ENCODE data around the gene PARP16. TPM values are rescaled to one million over a fixed set of nuclear protein-coding genes. Genes with fewer than 3 reads are reported as not detected.

PARP16 gene
- polyA plus RNA-seq, 2 of the 4 experiments (the other 2 are of a cell fraction) = 7.5 to 9.8 TPM

DNA sequence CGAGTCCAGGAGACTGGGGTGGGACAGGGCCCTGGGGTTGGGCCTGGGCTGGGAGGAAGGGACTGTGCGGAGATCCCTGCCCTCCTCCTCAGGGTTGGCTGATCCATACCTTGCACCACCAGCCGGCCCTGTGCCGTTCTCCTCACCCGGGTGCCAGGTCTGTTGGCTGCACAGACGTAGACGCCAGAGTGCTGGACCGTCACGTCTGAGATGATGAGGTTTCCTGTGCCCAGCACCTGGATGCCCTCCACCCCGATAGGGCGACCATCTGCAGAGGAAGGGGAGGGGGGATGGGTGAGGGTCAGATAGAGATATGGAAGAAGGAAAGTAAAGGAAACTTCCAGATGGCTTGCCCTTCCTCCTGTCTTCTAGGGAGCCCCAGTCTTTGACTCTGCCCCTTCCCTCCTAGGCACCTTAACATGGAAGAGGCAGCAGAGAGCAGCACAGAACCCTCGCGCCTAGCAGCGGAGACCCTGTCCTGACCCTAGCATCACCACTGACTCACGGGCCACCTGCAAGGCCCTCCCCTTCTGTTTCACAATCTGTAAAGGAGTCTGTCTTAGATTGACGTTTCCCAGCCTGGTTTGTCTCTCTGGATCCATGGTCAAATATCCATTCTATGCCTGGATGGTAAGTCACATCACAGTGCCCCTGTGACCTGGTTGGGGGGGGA, 46.6 kb upstream of the PARP16 start:
- ATAC-seq = 0 out of 6 replicates have a peak, but pooled peaks of 1 of the 2 experiments have one; percentile 7
- ChIA-PET POLR2A (no interaction called here), CTCF (interaction anchor here (0.8 to 9.2 kb wide), 3 partner anchors 11 to 68 kb away, joined by 3 to 118 read pairs (median 23); no protein-coding TSS in a partner anchor)
- Histone ChIP-seq H3K4me1 (no peaks in the 10 kb centered on the region), H3K4me2 (no peak overlapping the region), H3K27ac (no peak overlapping the region), H3K4me3 (no peak overlapping the region), H3K9me3 (no peaks in the 10 kb centered on the region)
- 62% methylated on average over 15 of the region's 16 CpGs for WGBS (ENCODE audit: missing lambda C conversion rate)
- no peak for DNase-seq (ENCODE audit: low read depth in 1 of 2, low spot score in 1 of 2)
- FAIRE-seq = no peak
- TF ChIP-seq PHF8 (IDR thresholded peaks at IDR 0.05; ENCODE audit: borderline replicate concordance, low read depth) (no peak), CBX2 (IDR thresholded peaks at IDR 0.05; ENCODE audit: borderline replicate concordance, low read depth) (no peak), MAFK (IDR thresholded peaks at IDR 0.05; ENCODE audit: partially characterized antibody) (no peak), JUNB (IDR thresholded peaks at IDR 0.05) (no peak), NPAS2 (CRISPR knock-in tag; IDR thresholded peaks at IDR 0.05; ENCODE audit: borderline replicate concordance) (no peak), ZC3H11A (IDR thresholded peaks at IDR 0.05) (no peak), USF2 (IDR thresholded peaks at IDR 0.05) (no peak), RARB (CRISPR knock-in tag; IDR thresholded peaks at IDR 0.05) (no peak), RAD21 (conservative IDR thresholded peaks at IDR 0.05 in 1 of 2, IDR thresholded peaks at IDR 0.05 in 1 of 2) (no peak), HOXB5 (CRISPR knock-in tag; IDR thresholded peaks at IDR 0.05) (no peak), ESRRA (IDR thresholded peaks at IDR 0.05; ENCODE audit: borderline replicate concordance, low read length) (no peak), CHD2 (IDR thresholded peaks at IDR 0.05; ENCODE audit: low read length, partially characterized antibody) (no peak), POLR2A (IDR thresholded peaks at IDR 0.05; ENCODE audit: low read length) (no peak)
- TF ChIP-seq, protein P1, sequence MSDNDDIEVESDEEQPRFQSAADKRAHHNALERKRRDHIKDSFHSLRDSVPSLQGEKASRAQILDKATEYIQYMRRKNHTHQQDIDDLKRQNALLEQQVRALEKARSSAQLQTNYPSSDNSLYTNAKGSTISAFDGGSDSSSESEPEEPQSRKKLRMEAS (IDR thresholded peaks at IDR 0.05) = no peak

- FAIRE-seq = no peak
- no peak for TF ChIP-seq HOXB5 (CRISPR knock-in tag; IDR thresholded peaks at IDR 0.05)
- TF ChIP-seq BCL3 (IDR thresholded peaks at IDR 0.05) = no peak
- TF ChIP-seq, protein P2, sequence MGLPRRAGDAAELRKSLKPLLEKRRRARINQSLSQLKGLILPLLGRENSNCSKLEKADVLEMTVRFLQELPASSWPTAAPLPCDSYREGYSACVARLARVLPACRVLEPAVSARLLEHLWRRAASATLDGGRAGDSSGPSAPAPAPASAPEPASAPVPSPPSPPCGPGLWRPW (IDR thresholded peaks at IDR 0.05) = no peak
- no peak for TF ChIP-seq HOXA7 (CRISPR knock-in tag; IDR thresholded peaks at IDR 0.05)
- TF ChIP-seq ZC3H11A (IDR thresholded peaks at IDR 0.05) = no peak
- TF ChIP-seq HDAC2 (IDR thresholded peaks at IDR 0.05) = no peak
- TF ChIP-seq CBX2 (IDR thresholded peaks at IDR 0.05; ENCODE audit: borderline replicate concordance, low read depth) = no peak
- no peak for TF ChIP-seq NFE2L2 (conservative IDR thresholded peaks at IDR 0.05; ENCODE audit: low read length)
- no peak for TF ChIP-seq FOXS1 (CRISPR knock-in tag; IDR thresholded peaks at IDR 0.05)
- TF ChIP-seq, protein P3, sequence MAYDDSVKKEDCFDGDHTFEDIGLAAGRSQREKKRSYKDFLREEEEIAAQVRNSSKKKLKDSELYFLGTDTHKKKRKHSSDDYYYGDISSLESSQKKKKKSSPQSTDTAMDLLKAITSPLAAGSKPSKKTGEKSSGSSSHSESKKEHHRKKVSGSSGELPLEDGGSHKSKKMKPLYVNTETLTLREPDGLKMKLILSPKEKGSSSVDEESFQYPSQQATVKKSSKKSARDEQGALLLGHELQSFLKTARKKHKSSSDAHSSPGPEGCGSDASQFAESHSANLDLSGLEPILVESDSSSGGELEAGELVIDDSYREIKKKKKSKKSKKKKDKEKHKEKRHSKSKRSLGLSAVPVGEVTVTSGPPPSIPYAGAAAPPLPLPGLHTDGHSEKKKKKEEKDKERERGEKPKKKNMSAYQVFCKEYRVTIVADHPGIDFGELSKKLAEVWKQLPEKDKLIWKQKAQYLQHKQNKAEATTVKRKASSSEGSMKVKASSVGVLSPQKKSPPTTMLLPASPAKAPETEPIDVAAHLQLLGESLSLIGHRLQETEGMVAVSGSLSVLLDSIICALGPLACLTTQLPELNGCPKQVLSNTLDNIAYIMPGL (CRISPR knock-in tag; IDR thresholded peaks at IDR 0.05; ENCODE audit: borderline replicate concordance) = no peak
- TF ChIP-seq RCOR1 (IDR thresholded peaks at IDR 0.05; ENCODE audit: low read depth, low read length) = no peak
- TF ChIP-seq REST (IDR thresholded peaks at IDR 0.05) = no peak
- TF ChIP-seq POLR2AphosphoS2 (conservative IDR thresholded peaks at IDR 0.05; ENCODE audit: low read length) = no peak
- TF ChIP-seq NPAS2 (CRISPR knock-in tag; IDR thresholded peaks at IDR 0.05; ENCODE audit: borderline replicate concordance) = no peak
- TF ChIP-seq CHD2 (IDR thresholded peaks at IDR 0.05; ENCODE audit: low read length, partially characterized antibody) = no peak
- TF ChIP-seq CHD4 (IDR thresholded peaks at IDR 0.05; ENCODE audit: borderline replicate concordance) = no peak
- TF ChIP-seq CEBPB (IDR thresholded peaks at IDR 0.05) = no peak
- ATAC-seq = no peak
- no peak overlapping the region for H3K27ac ChIP-seq
- H3K4me2 ChIP-seq = no peak overlapping the region
- DNase-seq (ENCODE audit: low read depth in 1 of 2, low spot score in 1 of 2) = no peak
- no peaks in the 10 kb centered on the region for H3K9me3 ChIP-seq
- POLR2A ChIA-PET = no interaction called here
- CTCF ChIA-PET = interaction anchor here (1.6 to 7.5 kb wide), 3 partner anchors 13 to 53 kb away, joined by 3 to 75 read pairs (median 32); no protein-coding TSS in a partner anchor
- H3K4me1 ChIP-seq = no peaks in the 10 kb centered on the region
- 78% methylated on average over 28 of the region's 31 CpGs for WGBS (ENCODE audit: missing lambda C conversion rate)
- no peak overlapping the region for H3K4me3 ChIP-seq
Observed at GRCh38 chr15:65332391-65333147, 45.9 kb upstream of the PARP16 start.
